Tibial nerve (tissue), 4 donors: ENCODE results near the gene UBR4.

Experiments used
- CTCF ChIP-seq, 5 experiments: fragments of 200-600 bp in 3 of 5; fragments of 450-650 bp in 2 of 5; sonication (generic) in 3 of 5; IDR thresholded peaks; one replicate each; pipeline ENCODE4 v1.5.1; 2016 to 2019; ENCODE audit warnings: antibody characterized with exemption in 5 of 5, mild to moderate bottlenecking in 3 of 5, moderate library complexity in 2 of 5
- EP300 ChIP-seq, 2 donors: sonication (generic); formaldehyde crosslinking; IDR thresholded peaks; one replicate each; pipeline ENCODE4 v1.6.1; 2017; ENCODE audit warnings: antibody characterized with exemption in 2 of 2, mild to moderate bottlenecking in 1 of 2
- POLR2A ChIP-seq, 2 donors: fragments of 450-650 bp; IDR thresholded peaks; one replicate each; pipeline ENCODE4 v1.6.1; 2017; ENCODE audit warnings: antibody characterized with exemption in 2 of 2, mild to moderate bottlenecking in 2 of 2, moderate library complexity in 2 of 2

- no peak for TF ChIP-seq POLR2A (IDR thresholded peaks at IDR 0.05)
- no peak for TF ChIP-seq CTCF (IDR thresholded peaks at IDR 0.05)
- no peak for TF ChIP-seq EP300 (IDR thresholded peaks at IDR 0.05)
These were observed 48.3 kb upstream of the UBR4 start for GRCh38 chr1:19258353-19258752.
